Right lobe of liver (tissue), 4 donors: ENCODE data around the gene PELI1.

Experiments
- POLR2A ChIP-seq: fragments of 450-650 bp; IDR thresholded peaks from one replicate; pipeline ENCODE4 v1.6.1; 2017; ENCODE audit warnings: antibody characterized with exemption, mild to moderate bottlenecking
- TF ChIP-seq, protein P1 (sequence below), 4 donors: fragments of 200-600 bp in 3 of 4; fragments of 450-650 bp in 1 of 4; IDR thresholded peaks; one replicate each; pipeline versions ENCODE4 v1.5.1 to v1.8.0; 2016 to 2022; ENCODE audit warnings: antibody characterized with exemption in 4 of 4, mild to moderate bottlenecking in 2 of 4
- donor health status: DM: no; HTN: no; CAD: no.
- donor health status: DM: no; HTN: no; CAD: no.
- donor health status: DM: no; HTN: yes; CAD: no.

- TF ChIP-seq, protein P1, sequence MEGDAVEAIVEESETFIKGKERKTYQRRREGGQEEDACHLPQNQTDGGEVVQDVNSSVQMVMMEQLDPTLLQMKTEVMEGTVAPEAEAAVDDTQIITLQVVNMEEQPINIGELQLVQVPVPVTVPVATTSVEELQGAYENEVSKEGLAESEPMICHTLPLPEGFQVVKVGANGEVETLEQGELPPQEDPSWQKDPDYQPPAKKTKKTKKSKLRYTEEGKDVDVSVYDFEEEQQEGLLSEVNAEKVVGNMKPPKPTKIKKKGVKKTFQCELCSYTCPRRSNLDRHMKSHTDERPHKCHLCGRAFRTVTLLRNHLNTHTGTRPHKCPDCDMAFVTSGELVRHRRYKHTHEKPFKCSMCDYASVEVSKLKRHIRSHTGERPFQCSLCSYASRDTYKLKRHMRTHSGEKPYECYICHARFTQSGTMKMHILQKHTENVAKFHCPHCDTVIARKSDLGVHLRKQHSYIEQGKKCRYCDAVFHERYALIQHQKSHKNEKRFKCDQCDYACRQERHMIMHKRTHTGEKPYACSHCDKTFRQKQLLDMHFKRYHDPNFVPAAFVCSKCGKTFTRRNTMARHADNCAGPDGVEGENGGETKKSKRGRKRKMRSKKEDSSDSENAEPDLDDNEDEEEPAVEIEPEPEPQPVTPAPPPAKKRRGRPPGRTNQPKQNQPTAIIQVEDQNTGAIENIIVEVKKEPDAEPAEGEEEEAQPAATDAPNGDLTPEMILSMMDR (IDR thresholded peaks at IDR 0.05): no peak
- no peak for TF ChIP-seq POLR2A
Measured at GRCh38 chr2:64179582-64180321, 35.5 kb upstream of the PELI1 start.
